Neural crest cell (in vitro differentiated cells): Measurements from ENCODE around the gene CEND1. TPM values are rescaled to one million over a fixed set of nuclear protein-coding genes. Genes with fewer than 3 reads are reported as not detected.
A peak's percentile ranks its signal among the peaks of the same experiment; 100 is the strongest.

Experiments
- DNase-seq: peaks from one replicate; pipeline ENCODE4 v3.0.0; 2021; ENCODE audit warnings: low read depth, mixed read lengths, low spot score
- H3K27ac Mint-ChIP-seq: one replicate; pipeline ENCODE4 v1.8.0; 2021; ENCODE audit warnings: mild to moderate bottlenecking, mixed read lengths; ENCODE audit not compliant: unreplicated experiment
- H3K27me3 Mint-ChIP-seq: 2 replicates; pipeline ENCODE4 v1.8.0; 2021; ENCODE audit warnings: low read depth, mild to moderate bottlenecking, mixed read lengths
- H3K36me3 Mint-ChIP-seq: 2 replicates; pipeline ENCODE4 v1.8.0; 2021; ENCODE audit warnings: low read depth, mild to moderate bottlenecking, mixed read lengths
- H3K4me1 Mint-ChIP-seq: 2 replicates; pipeline ENCODE4 v1.8.0; 2021; ENCODE audit warnings: mixed read lengths
- H3K4me3 Mint-ChIP-seq: one replicate; pipeline ENCODE4 v1.8.0; 2021; ENCODE audit warnings: mild to moderate bottlenecking, mixed read lengths
- H3K9me3 Mint-ChIP-seq: 2 replicates; pipeline ENCODE4 v1.8.0; 2021; ENCODE audit warnings: mixed read lengths
- total RNA-seq: library from RNA; stranded (reverse); gene quantifications from 2 replicates; pipeline ENCODE4 v1.2.1, GENCODE V29; 2021
- TF ChIP-seq, protein P1 (sequence below): fragments of 200-600 bp; sonication (generic); conservative IDR thresholded peaks from 2 replicates; pipeline ENCODE4 v1.5.0; 2021; ENCODE audit warnings: antibody characterized with exemption, mild to moderate bottlenecking

Gene CEND1
- total RNA-seq, 1 donor from 2014 or later: 1.2 TPM

DNA sequence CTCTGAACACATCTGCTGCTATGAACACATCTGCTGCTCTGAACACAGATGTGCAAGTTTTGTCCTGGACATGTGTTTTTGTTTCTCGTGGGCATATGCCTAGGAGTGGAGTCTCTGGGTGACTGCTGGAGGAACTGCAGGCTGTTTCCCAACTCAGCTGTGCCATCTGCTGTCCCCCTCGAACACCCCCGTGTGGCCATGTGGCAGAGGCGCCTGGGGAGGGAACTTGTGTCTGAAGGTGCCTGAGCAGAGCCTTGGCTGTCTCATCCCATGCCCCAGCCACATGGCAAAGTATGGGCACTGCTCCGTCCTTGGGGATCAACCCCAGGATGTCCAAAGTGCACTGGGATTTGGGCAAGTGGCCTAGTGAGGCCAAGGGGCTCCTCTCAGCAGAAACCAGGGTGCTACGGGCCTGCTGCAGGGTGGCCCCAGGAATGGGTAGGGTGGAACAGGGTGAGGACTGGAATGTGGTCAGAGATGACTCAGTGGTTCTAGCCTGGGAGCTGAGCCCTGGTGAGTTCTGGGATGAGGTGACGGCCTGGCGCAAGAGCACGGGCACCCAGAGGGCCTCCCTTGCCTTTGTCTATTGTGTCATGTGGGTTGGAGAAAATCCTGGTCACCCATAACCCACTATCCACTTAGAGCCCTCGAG is 27.3 kb downstream of the CEND1 start:
- H3K9me3 Mint-ChIP-seq: no peaks in the 10 kb centered on the region
- peaks cover 2% of the 10 kb centered on the region for H3K27me3 Mint-ChIP-seq
- TF ChIP-seq, protein P1, sequence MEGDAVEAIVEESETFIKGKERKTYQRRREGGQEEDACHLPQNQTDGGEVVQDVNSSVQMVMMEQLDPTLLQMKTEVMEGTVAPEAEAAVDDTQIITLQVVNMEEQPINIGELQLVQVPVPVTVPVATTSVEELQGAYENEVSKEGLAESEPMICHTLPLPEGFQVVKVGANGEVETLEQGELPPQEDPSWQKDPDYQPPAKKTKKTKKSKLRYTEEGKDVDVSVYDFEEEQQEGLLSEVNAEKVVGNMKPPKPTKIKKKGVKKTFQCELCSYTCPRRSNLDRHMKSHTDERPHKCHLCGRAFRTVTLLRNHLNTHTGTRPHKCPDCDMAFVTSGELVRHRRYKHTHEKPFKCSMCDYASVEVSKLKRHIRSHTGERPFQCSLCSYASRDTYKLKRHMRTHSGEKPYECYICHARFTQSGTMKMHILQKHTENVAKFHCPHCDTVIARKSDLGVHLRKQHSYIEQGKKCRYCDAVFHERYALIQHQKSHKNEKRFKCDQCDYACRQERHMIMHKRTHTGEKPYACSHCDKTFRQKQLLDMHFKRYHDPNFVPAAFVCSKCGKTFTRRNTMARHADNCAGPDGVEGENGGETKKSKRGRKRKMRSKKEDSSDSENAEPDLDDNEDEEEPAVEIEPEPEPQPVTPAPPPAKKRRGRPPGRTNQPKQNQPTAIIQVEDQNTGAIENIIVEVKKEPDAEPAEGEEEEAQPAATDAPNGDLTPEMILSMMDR: peak; percentile 26
- H3K36me3 Mint-ChIP-seq: peaks cover 5% of the 10 kb centered on the region
- H3K4me1 Mint-ChIP-seq: no peaks in the 10 kb centered on the region
- H3K27ac Mint-ChIP-seq: no peak overlapping the region
- no peak for DNase-seq
- no peak overlapping the region for H3K4me3 Mint-ChIP-seq

DNA sequence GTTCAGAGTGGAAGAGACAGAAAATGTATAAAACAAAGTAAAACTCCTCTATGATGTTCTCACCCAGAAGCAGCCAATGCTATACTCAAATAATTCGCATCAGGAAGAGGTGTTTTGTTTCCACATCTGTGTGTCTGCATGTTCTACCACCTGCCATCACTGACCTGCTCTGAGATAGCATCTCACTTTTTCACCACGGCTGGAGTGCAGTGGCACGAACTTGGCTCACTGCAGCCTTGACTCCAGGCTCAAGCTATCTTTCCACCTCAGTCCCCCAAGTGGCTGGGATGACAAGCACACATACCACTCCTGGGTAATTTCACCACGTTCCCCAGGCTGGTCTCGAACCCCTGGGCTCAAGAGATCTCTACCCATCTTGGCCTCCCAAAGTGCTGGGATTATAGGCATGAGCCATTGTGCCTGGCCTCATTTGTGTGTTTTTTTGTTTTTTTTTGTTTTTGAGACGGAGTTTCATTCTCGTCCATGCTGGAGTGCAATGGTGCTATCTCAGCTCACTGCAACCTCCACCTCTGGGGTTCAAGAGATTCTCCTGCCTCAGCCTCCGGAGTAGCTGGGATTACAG is 28.3 kb downstream of the CEND1 start:
- Mint-ChIP-seq H3K4me1 (no peaks in the 10 kb centered on the region), H3K9me3 (no peaks in the 10 kb centered on the region), H3K27me3 (peaks cover 2% of the 10 kb centered on the region), H3K4me3 (peak overlapping the region; percentile 27), H3K36me3 (peaks cover 3% of the 10 kb centered on the region), H3K27ac (peak overlapping the region; percentile 75)
- TF ChIP-seq, protein P1: no peak
- no peak for DNase-seq

DNA sequence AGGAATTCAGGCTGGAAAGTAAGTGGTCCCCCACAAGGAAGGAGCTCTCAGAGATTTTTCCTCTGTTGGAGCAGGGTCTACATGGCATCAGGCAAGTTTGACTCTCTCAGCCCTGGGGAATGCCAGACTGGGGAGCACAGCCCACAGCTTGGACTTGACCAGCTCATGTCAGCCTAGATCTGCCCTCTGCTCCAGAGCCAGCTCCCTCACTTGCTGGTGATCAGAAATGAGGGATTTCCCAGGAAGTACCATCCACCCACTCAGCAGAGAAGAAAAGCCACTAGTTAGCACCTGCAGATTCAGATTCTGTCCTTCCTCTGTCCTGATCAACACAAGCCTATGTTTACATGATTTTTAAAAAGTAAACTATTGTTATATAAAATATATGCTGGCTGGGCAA is 29.7 kb downstream of the CEND1 start:
- H3K4me3 Mint-ChIP-seq: no peak overlapping the region
- TF ChIP-seq, protein P1: no peak
- H3K4me1 Mint-ChIP-seq: no peaks in the 10 kb centered on the region
- no peak for DNase-seq
- H3K9me3 Mint-ChIP-seq: no peaks in the 10 kb centered on the region
- H3K36me3 Mint-ChIP-seq: peaks cover 2% of the 10 kb centered on the region
- H3K27ac Mint-ChIP-seq: no peak overlapping the region
- H3K27me3 Mint-ChIP-seq: peaks cover 2% of the 10 kb centered on the region

DNA sequence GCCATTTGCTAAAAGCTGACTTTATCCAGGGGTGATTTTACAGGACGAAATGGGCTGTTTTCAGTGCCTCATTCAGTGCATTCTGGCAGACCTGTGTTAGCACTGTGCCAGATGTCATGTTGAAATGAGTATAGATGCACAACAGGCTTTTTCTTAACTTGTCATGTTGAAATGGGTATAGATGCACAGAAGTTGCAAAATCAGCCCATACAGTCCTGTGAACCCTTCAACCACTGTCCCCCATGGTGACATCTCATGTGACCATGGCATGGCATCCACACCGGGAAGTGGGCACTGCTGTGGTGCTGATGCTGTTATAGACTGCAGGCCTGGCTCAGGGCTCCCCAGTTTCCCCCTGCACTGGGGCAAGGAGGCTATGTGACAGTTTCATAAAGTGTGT is 40.2 kb downstream of the CEND1 start:
- Mint-ChIP-seq H3K4me3 (peak overlapping the region; percentile 75), H3K27ac (no peak overlapping the region), H3K27me3 (no peaks in the 10 kb centered on the region), H3K4me1 (peaks cover 16% of the 10 kb centered on the region), H3K9me3 (no peaks in the 10 kb centered on the region), H3K36me3 (no peaks in the 10 kb centered on the region)
- DNase-seq: no peak
- TF ChIP-seq, protein P1: no peak

DNA sequence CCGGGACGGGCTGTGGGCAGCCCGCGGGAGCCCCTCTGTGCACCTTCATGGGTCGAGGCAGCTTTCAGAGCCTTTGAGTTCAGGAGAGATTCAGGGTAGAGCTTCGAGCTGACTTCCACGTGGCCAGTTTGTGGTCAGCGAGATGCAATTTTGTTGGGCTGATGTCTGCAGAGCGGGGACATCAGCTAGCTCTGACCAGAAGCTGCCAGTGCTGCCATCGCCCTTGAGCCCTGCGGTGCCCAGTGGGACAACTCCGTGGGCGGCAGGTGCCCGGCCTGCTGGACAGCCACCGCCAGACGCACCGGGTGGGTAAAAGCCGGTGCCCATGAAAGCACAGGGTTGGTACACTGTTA is 41.9 kb downstream of the CEND1 start:
- Mint-ChIP-seq H3K4me3 (peak overlapping the region; percentile 91), H3K36me3 (no peaks in the 10 kb centered on the region), H3K27ac (no peak overlapping the region), H3K4me1 (peaks cover 20% of the 10 kb centered on the region), H3K9me3 (no peaks in the 10 kb centered on the region), H3K27me3 (no peaks in the 10 kb centered on the region)
- no peak for DNase-seq
- TF ChIP-seq, protein P1: no peak
